Liver (tissue), 9 donors: ENCODE data around the gene ABCC1. TPM values are rescaled to one million over a fixed set of nuclear protein-coding genes. Genes with fewer than 3 reads are reported as not detected.

Source experiments
- DNase-seq: peaks from one replicate; pipeline ENCODE4 v3.0.0-alpha.2; 2017; ENCODE audit warnings: low spot score
- H3K27ac ChIP-seq, 2 donors: one replicate each; pipeline ENCODE4 v1.7.0; 2013; ENCODE audit warnings: inconsistent platforms in 2 of 2, low read length in 2 of 2, control low read depth in 1 of 2, low read depth in 1 of 2, mild to moderate bottlenecking in 1 of 2
- H3K27me3 ChIP-seq, 4 donors: one replicate each; pipeline versions ENCODE4 v1.6.1 to v1.7.0; 2013; ENCODE audit warnings: low read length in 3 of 4, inconsistent platforms in 1 of 4, mild to moderate bottlenecking in 1 of 4, moderate library complexity in 1 of 4; ENCODE audit not compliant: control insufficient read depth in 4 of 4, insufficient read depth in 4 of 4
- H3K36me3 ChIP-seq, 4 donors: one replicate each; pipeline versions ENCODE4 v1.6.1 to v1.7.0; 2013; ENCODE audit warnings: low read length in 3 of 4, mild to moderate bottlenecking in 3 of 4, low read depth in 1 of 4, moderate library complexity in 1 of 4; ENCODE audit not compliant: control insufficient read depth in 4 of 4, insufficient read depth in 3 of 4
- H3K4me1 ChIP-seq, 4 donors: one replicate each; pipeline versions ENCODE4 v1.6.1 to v1.7.0; 2013; ENCODE audit warnings: low read length in 3 of 4, mild to moderate bottlenecking in 3 of 4, moderate library complexity in 1 of 4; ENCODE audit not compliant: control insufficient read depth in 4 of 4, insufficient read depth in 4 of 4
- H3K4me3 ChIP-seq, 3 donors: one replicate each; pipeline versions ENCODE4 v1.6.1 to v1.7.0; 2013; ENCODE audit warnings: low read length in 3 of 3, control low read depth in 1 of 3, low read depth in 1 of 3, mild to moderate bottlenecking in 1 of 3
- H3K9ac ChIP-seq, 2 donors: one replicate each; pipeline ENCODE4 v1.7.0; 2013; ENCODE audit warnings: low read length in 2 of 2, mild to moderate bottlenecking in 2 of 2, moderate library complexity in 2 of 2, control low read depth in 1 of 2, low read depth in 1 of 2
- H3K9me3 ChIP-seq, 4 donors: one replicate each; pipeline versions ENCODE4 v1.6.1 to v1.7.0; 2013; ENCODE audit warnings: low read length in 3 of 4; ENCODE audit not compliant: control insufficient read depth in 4 of 4
- ATF3 ChIP-seq: IDR thresholded peaks from 2 replicates; pipeline ENCODE4 v1.6.1; 2016; ENCODE audit warnings: antibody characterized with exemption
- CTCF ChIP-seq: fragments of 150-350 bp; IDR thresholded peaks from 2 replicates; pipeline ENCODE4 v1.5.1; 2017; ENCODE audit warnings: improper control_type of control experiment, low read depth, low read length; ENCODE audit not compliant: missing input control
- FOXA1 ChIP-seq: IDR thresholded peaks from 2 replicates; pipeline ENCODE4 v1.6.1; 2016; ENCODE audit warnings: antibody characterized with exemption
- HNF4A ChIP-seq, 2 donors: conservative IDR thresholded peaks; 2 replicates each; pipeline ENCODE4 v1.6.1; 2016; ENCODE audit warnings: antibody characterized with exemption in 2 of 2, mild to moderate bottlenecking in 2 of 2
- JUND ChIP-seq, 2 donors: IDR thresholded peaks; 2 replicates each; pipeline ENCODE4 v1.6.1; 2016; ENCODE audit warnings: antibody characterized with exemption in 2 of 2
- NR2F2 ChIP-seq: IDR thresholded peaks from 2 replicates; pipeline ENCODE4 v1.6.1; 2016; ENCODE audit warnings: antibody characterized with exemption
- RAD21 ChIP-seq, 2 donors: IDR thresholded peaks; 2 replicates each; pipeline ENCODE4 v1.6.1; 2016; ENCODE audit warnings: antibody characterized with exemption in 2 of 2, mild to moderate bottlenecking in 2 of 2
- REST ChIP-seq: IDR thresholded peaks from 2 replicates; pipeline ENCODE4 v1.6.1; 2016; ENCODE audit warnings: antibody characterized with exemption, mild to moderate bottlenecking
- RXRA ChIP-seq, 2 donors: IDR thresholded peaks; 2 replicates each; pipeline ENCODE4 v1.6.1; 2017 to 2018; ENCODE audit warnings: antibody characterized with exemption in 2 of 2, mild to moderate bottlenecking in 1 of 2
- WGBS: extraction: QIAGEN DNeasy Blood & Tissue Kit; methylation state at CpG from one replicate; pipeline ENCODE4 v1.1.7; 2013; 5-methylcytosine and 5-hydroxymethylcytosine counted together
- polyA plus RNA-seq, 2 donors: library from polyadenylated mRNA; stranded (reverse) in 1 of 2; unstranded in 1 of 2; fragments of 200-250 nt in 1 of 2; fragments of >200 nt in 1 of 2; fragmentation: Nextera tagmentation in 1 of 2; extraction: Ambion mirVana in 1 of 2; gene quantifications; one replicate each; pipeline versions ENCODE4 v1.2.1 to v1.2.3, GENCODE V29; 2013 to 2015
- total RNA-seq, 2 donors: library from RNA; depleted of rRNA; stranded (reverse); fragments of >200 nt; gene quantifications; one replicate each; pipeline ENCODE4 v1.2.3, GENCODE V29; 2014
- donor health status: healthy.
- donor health status: healthy.
- donor health status: healthy.
- donor health status: healthy.
- donor health status: healthy.

ABCC1 gene
- total and polyA plus RNA-seq, 4 donors, result 0.85 to 7.7 (median 4.2) TPM

GRCh38 chr16:15985144-15985543 lies 35.7 kb downstream of the ABCC1 start:
- Histone ChIP-seq H3K4me1 (no peaks in the 10 kb centered on the region), H3K36me3 (no peaks in the 10 kb centered on the region), H3K9ac (no peak overlapping the region), H3K4me3 (no peak overlapping the region), H3K27me3 (no peaks in the 10 kb centered on the region), H3K9me3 (peaks cover 3 to 11% (median 4%) of the 10 kb centered on the region in 4 donors), H3K27ac (no peak overlapping the region)
- 94% methylated on average over 4 of the region's 4 CpGs for WGBS
- no peak for TF ChIP-seq JUND (IDR thresholded peaks at IDR 0.05)
- no peak for TF ChIP-seq FOXA1
- DNase-seq, result no peak

- Histone ChIP-seq H3K36me3 (no peaks in the 10 kb centered on the region), H3K27ac (no peak overlapping the region), H3K4me3 (no peak overlapping the region), H3K4me1 (no peaks in the 10 kb centered on the region), H3K9me3 (peaks cover 2 to 11% (median 3%) of the 10 kb centered on the region in 4 donors), H3K27me3 (no peaks in the 10 kb centered on the region), H3K9ac (no peak overlapping the region)
- TF ChIP-seq RAD21 (IDR thresholded peaks at IDR 0.05) (no peak), REST (no peak), NR2F2 (no peak)
- DNase-seq, result no peak
- 93% methylated on average over 9 of the region's 9 CpGs for WGBS
These were observed 36.8 kb downstream of the ABCC1 start for GRCh38 chr16:15986261-15986660.

- Histone ChIP-seq H3K4me1 (no peaks in the 10 kb centered on the region), H3K27me3 (no peaks in the 10 kb centered on the region), H3K36me3 (no peaks in the 10 kb centered on the region), H3K27ac (no peak overlapping the region), H3K9ac (no peak overlapping the region), H3K9me3 (no peaks in the 10 kb centered on the region), H3K4me3 (no peak overlapping the region)
- 63% methylated on average over 5 of the region's 5 CpGs for WGBS
- TF ChIP-seq RXRA (IDR thresholded peaks at IDR 0.05), result peak in 1 of 2 donors; percentile 13
- TF ChIP-seq ATF3, result no peak
- no peak for TF ChIP-seq CTCF
- TF ChIP-seq RAD21 (IDR thresholded peaks at IDR 0.05), result no peak
- TF ChIP-seq HNF4A (conservative IDR thresholded peaks at IDR 0.05), result no peak
- peak; percentile 91 for TF ChIP-seq NR2F2
- DNase-seq, result no peak
These were observed 39.0 kb downstream of the ABCC1 start for GRCh38 chr16:15988268-15989013.
